Heart right ventricle (tissue), 16 donors: ENCODE results near the gene PLGRKT. TPM values are rescaled to one million over a fixed set of nuclear protein-coding genes. Genes with fewer than 3 reads are reported as not detected.

Experiments used
- ATAC-seq, 8 donors: fragments of 200-7000 bp; cut with Tn5 transposase; one replicate each; pipeline ENCODE4 v1.9.1; 2020; ENCODE audit warnings: mild to moderate bottlenecking in 8 of 8, moderate library complexity in 8 of 8, moderate number of reproducible peaks in 1 of 8
- DNase-seq, 2 donors: peaks; one replicate each; pipeline ENCODE4 v3.0.0-alpha.2; 2020
- H3K27ac ChIP-seq, 10 donors: fragments of 200-600 bp; sonication (generic) in 2 of 10; one replicate each; pipeline versions ENCODE4 v1.5.0 to v1.8.0; 2020 to 2022; ENCODE audit warnings: mild to moderate bottlenecking in 3 of 10
- H3K27me3 ChIP-seq, 7 donors: fragments of 200-600 bp; one replicate each; pipeline ENCODE4 v1.8.0; 2021 to 2022; ENCODE audit warnings: mild to moderate bottlenecking in 2 of 7
- H3K36me3 ChIP-seq, 9 donors: fragments of 200-600 bp; sonication (generic) in 1 of 9; one replicate each; pipeline versions ENCODE4 v1.5.0 to v1.8.0; 2020 to 2022; ENCODE audit warnings: mild to moderate bottlenecking in 2 of 9
- H3K4me1 ChIP-seq, 9 donors: fragments of 200-600 bp; sonication (generic) in 1 of 9; one replicate each; pipeline versions ENCODE4 v1.5.0 to v1.8.0; 2020 to 2022; ENCODE audit warnings: mild to moderate bottlenecking in 4 of 9
- H3K4me3 ChIP-seq, 10 donors: fragments of 200-600 bp; sonication (generic) in 2 of 10; one replicate each; pipeline versions ENCODE4 v1.5.0 to v1.8.0; 2020 to 2022; ENCODE audit warnings: mild to moderate bottlenecking in 7 of 10, moderate library complexity in 2 of 10
- H3K9me3 ChIP-seq, 11 donors: fragments of 200-600 bp in 10 of 11; sonication (generic) in 2 of 11; one replicate each; pipeline versions ENCODE4 v1.5.0 to v1.8.0; 2013 to 2022; ENCODE audit warnings: mild to moderate bottlenecking in 2 of 11, control low read depth in 1 of 11, moderate library complexity in 1 of 11
- CTCF ChIP-seq, 9 donors: fragments of 200-600 bp; sonication (generic) in 2 of 9; IDR thresholded peaks; one replicate each; pipeline versions ENCODE4 v1.5.0 to v1.8.0; 2021 to 2022; ENCODE audit warnings: antibody characterized with exemption in 9 of 9, mild to moderate bottlenecking in 5 of 9, moderate library complexity in 1 of 9
- WGBS, 2 donors: extraction: QIAGEN DNeasy Blood & Tissue Kit; methylation state at CpG; one replicate each; pipeline ENCODE4 v1.1.7; 2013; ENCODE audit warnings: inconsistent platforms in 1 of 2; 5-methylcytosine and 5-hydroxymethylcytosine counted together
- intact Hi-C, 10 donors: fragments of 100-400 bp; cut with DNase I; formaldehyde crosslinking; loops; one replicate each; pipeline versions ENCODE4 v1.11.1 to v1.14.2; 2022
- polyA plus RNA-seq, 2 donors: library from polyadenylated mRNA; stranded (reverse); fragments of 200-250 nt; gene quantifications; one replicate each; pipeline ENCODE4 v1.2.3, GENCODE V29; 2013
- total RNA-seq, 10 donors: library from RNA; stranded (reverse); fragmentation: NEBNext Ultra II Directional in 3 of 10; extraction: Animal tissue kit (Norgen Biotek cat#: 25700) in 3 of 10; gene quantifications; one replicate each; pipeline versions ENCODE4 v1.2.1 to v1.2.4, GENCODE V29; 2021 to 2023
- donor health status: Arrhythmogenic right ventricular cardiomyopathy.
- donor health status: ischemic (EF 13 %, LVEDD 7.1; RV severe dilation, severe dysfunction).
- donor health status: healthy with polysubstance abuse.
- donor health status: DM: no; HTN: yes; CAD: no.
- donor health status: DM: no; HTN: no; CAD: no.
- donor health status: ischemic (EF 25% LVEDD 6.9; RV normal size, moderate dysfunction).
- donor health status: ischemic (EF 25% LVEDD 5.7; RV mildly dilated, moderate dysfunction).
- donor health status: healthy.
- donor health status: DM: yes; HTN: yes; CAD: no.
- donor health status: Ischemic cardiomyopathy.
- donor health status: ischemic (EF 35%, LVEDD 5.7; RV mildly dilated, moderate dysfunction).
- donor health status: nonischemic (EF 11% LVEDD 7.7; RV severe dilation, severe dysfunction).
- donor health status: DM: yes; HTN: yes; CAD: no.
- donor health status: PGD.
- donor health status: ischemic (EF 29% LVEDD 5.4; RV normal size, mild dysfunction).
- donor health status: nonischemic (EF 23%, LVEDD 6.1; RV moderate dilation, normal function).

The PLGRKT gene
- total and polyA plus RNA-seq, 12 donors, result 11.8 to 53.0 (median 35.9) TPM

- DNase-seq (no peak), ATAC-seq (no peak)
- peaks cover 0 to 32% (median 0%) of the 10 kb centered on the region in 9 donors for H3K36me3 ChIP-seq
- H3K27ac ChIP-seq, result no peak overlapping the region
- no peaks in the 10 kb centered on the region for H3K9me3 ChIP-seq
- intact Hi-C loops, result loop anchor here in 1 of 10 donors (10.0 kb wide), 1 partner anchor 53 kb away; no protein-coding TSS in a partner anchor
- TF ChIP-seq CTCF (IDR thresholded peaks at IDR 0.05), result no peak
- H3K27me3 ChIP-seq, result no peaks in the 10 kb centered on the region
- peaks cover 0 to 19% (median 10%) of the 10 kb centered on the region in 9 donors for H3K4me1 ChIP-seq
- WGBS, 2 donors, result 79 to 88% methylated on average over 3 of the region's 3 CpGs
- no peak overlapping the region for H3K4me3 ChIP-seq
Observed at GRCh38 chr9:5361326-5362010, 76.3 kb downstream of the PLGRKT start.

- H3K4me1 ChIP-seq, result peaks cover 0 to 29% (median 13%) of the 10 kb centered on the region in 9 donors
- H3K9me3 ChIP-seq, result no peaks in the 10 kb centered on the region
- DNase-seq (no peak), ATAC-seq (no peak)
- no peak overlapping the region for H3K4me3 ChIP-seq
- no peaks in the 10 kb centered on the region for H3K27me3 ChIP-seq
- intact Hi-C loops, result loop anchor here in 1 of 10 donors (10.0 kb wide), 1 partner anchor 54 kb away; no protein-coding TSS in a partner anchor
- TF ChIP-seq CTCF (IDR thresholded peaks at IDR 0.05), result no peak
- H3K36me3 ChIP-seq, result peaks cover 0 to 32% (median 0%) of the 10 kb centered on the region in 9 donors
- H3K27ac ChIP-seq, result no peak overlapping the region
Observed at GRCh38 chr9:5360341-5360740, 77.4 kb downstream of the PLGRKT start.

GRCh38 chr9:5357431-5358105 lies 80.2 kb downstream of the PLGRKT start:
- DNase-seq, result peak; percentile 12 to 16
- intact Hi-C loops, result no loop called here

More at GRCh38 chr9:5357431-5358105, 80.2 kb downstream of the PLGRKT start:
- TF ChIP-seq CTCF (IDR thresholded peaks at IDR 0.05), result no peak
- H3K27me3 ChIP-seq, result no peaks in the 10 kb centered on the region
- peaks cover 0 to 35% (median 12%) of the 10 kb centered on the region in 9 donors for H3K4me1 ChIP-seq
- WGBS, 2 donors, result 33 to 48% methylated on average over 1 of the region's 1 CpG
- peaks cover 0 to 32% (median 0%) of the 10 kb centered on the region in 9 donors for H3K36me3 ChIP-seq
- no peaks in the 10 kb centered on the region for H3K9me3 ChIP-seq
- H3K4me3 ChIP-seq, result no peak overlapping the region
- H3K27ac ChIP-seq, result peak overlapping the region in 6 of 10 donors; percentile 21 to 62 (median 44)
- peak in 5 of 8 donors; percentile 56 to 87 (median 75) for ATAC-seq
